ENCODE results near the gene SNTG2. TPM values are rescaled to one million over a fixed set of nuclear protein-coding genes. Genes with fewer than 3 reads are reported as not detected.
"Not testable (repeated sequence)": the region's sequence is repeated elsewhere in the genome, so short reads cannot be mapped to it uniquely, and the experiment has no call there.

The SNTG2 gene
- total RNA-seq, 8 experiments from 2014 or later = 0.21 to 2.8 (median 1.1) TPM

- no peak overlapping the region for H3K27ac ChIP-seq
- 28 to 100% (median 87%) methylated on average over 1 to 11 of the region's 11 CpGs; no CpG with 5 or more reads in 1 of the 10 experiments for WGBS, 10 experiments
- H3K4me3 ChIP-seq = no peak overlapping the region
- H3K4me1 ChIP-seq (replicated peaks in 1 of 2) = no peaks in the 10 kb centered on the region
- in situ Hi-C loops (cut with MboI; ENCODE audit: low pct_unique_long_range_greater_than_20kb in 2 of 9, low sequenced_read_pairs in 9 of 9, unreplicated experiment in 9 of 9) = no loop called here
- ATAC-seq (replicated peaks in 6 of 8) = peak in 2 of 8 experiments; percentile 71 to 82
These were observed 420.4 kb downstream of the SNTG2 start for GRCh38 chr2:1371082-1371481.

GRCh38 chr2:1373830-1374229 lies 423.2 kb downstream of the SNTG2 start:
- ATAC-seq (replicated peaks in 6 of 8) = no peak
- H3K4me3 ChIP-seq = no peak overlapping the region
- no peak overlapping the region for H3K27ac ChIP-seq
- in situ Hi-C loops (cut with MboI; ENCODE audit: low pct_unique_long_range_greater_than_20kb in 2 of 9, low sequenced_read_pairs in 9 of 9, unreplicated experiment in 9 of 9) = no loop called here
- no peaks in the 10 kb centered on the region for H3K4me1 ChIP-seq (replicated peaks in 1 of 2)
- WGBS, 10 experiments = 40 to 100% (median 92%) methylated on average over 1 to 6 of the region's 12 CpGs; no CpG with 5 or more reads in 5 of the 10 experiments

GRCh38 chr2:1374287-1374686 lies 423.6 kb downstream of the SNTG2 start:
- H3K4me1 ChIP-seq (replicated peaks in 1 of 2) = no peaks in the 10 kb centered on the region
- no peak overlapping the region for H3K4me3 ChIP-seq
- ATAC-seq (replicated peaks in 6 of 8) = no peak
- 0 to 98% (median 83%) methylated on average over 2 to 10 of the region's 11 CpGs for WGBS, 10 experiments
- in situ Hi-C loops (cut with MboI; ENCODE audit: low pct_unique_long_range_greater_than_20kb in 2 of 9, low sequenced_read_pairs in 9 of 9, unreplicated experiment in 9 of 9) = no loop called here
- H3K27ac ChIP-seq = no peak overlapping the region

- Histone ChIP-seq H3K4me3 (no peak overlapping the region), H3K4me1 (replicated peaks in 1 of 2) (no peaks in the 10 kb centered on the region), H3K27ac (no peak overlapping the region)
- peak in 3 of 8 experiments; percentile 29 to 71 (median 63) for ATAC-seq (replicated peaks in 6 of 8)
- in situ Hi-C loops (cut with MboI; ENCODE audit: low pct_unique_long_range_greater_than_20kb in 2 of 9, low sequenced_read_pairs in 9 of 9, unreplicated experiment in 9 of 9) = no loop called here
- 0 to 100% (median 93%) methylated on average over 1 to 5 of the region's 14 CpGs; no CpG with 5 or more reads in 4 of the 10 experiments for WGBS, 10 experiments
These were observed 425.1 kb downstream of the SNTG2 start for GRCh38 chr2:1375794-1376193.

- peak in 1 of 8 experiments; percentile 42 for ATAC-seq (replicated peaks in 6 of 8)
- in situ Hi-C loops (cut with MboI; ENCODE audit: low pct_unique_long_range_greater_than_20kb in 2 of 9, low sequenced_read_pairs in 9 of 9, unreplicated experiment in 9 of 9) = no loop called here
- Histone ChIP-seq H3K27ac (no peak overlapping the region), H3K4me3 (no peak overlapping the region), H3K4me1 (replicated peaks in 1 of 2) (no peaks in the 10 kb centered on the region)
- WGBS, 10 experiments = 17 to 93% (median 60%) methylated on average over 1 to 4 of the region's 6 CpGs; no CpG with 5 or more reads in 5 of the 10 experiments
These were observed 426.8 kb downstream of the SNTG2 start for GRCh38 chr2:1377473-1377872.

GRCh38 chr2:1378456-1379150 lies 428.0 kb downstream of the SNTG2 start:
- Histone ChIP-seq H3K4me3 (no peak overlapping the region), H3K4me1 (replicated peaks in 1 of 2) (no peaks in the 10 kb centered on the region), H3K27ac (no peak overlapping the region)
- no peak for ATAC-seq (replicated peaks in 6 of 8)
- in situ Hi-C loops (cut with MboI; ENCODE audit: low pct_unique_long_range_greater_than_20kb in 2 of 9, low sequenced_read_pairs in 9 of 9, unreplicated experiment in 9 of 9) = no loop called here
- WGBS, 10 experiments = 55 to 100% (median 88%) methylated on average over 1 to 10 of the region's 17 CpGs; no CpG with 5 or more reads in 2 of the 10 experiments

- in situ Hi-C loops (cut with MboI; ENCODE audit: low pct_unique_long_range_greater_than_20kb in 2 of 9, low sequenced_read_pairs in 9 of 9, unreplicated experiment in 9 of 9) = no loop called here
- no peak overlapping the region for H3K27ac ChIP-seq
- peak in 2 of 8 experiments; percentile 65 to 72 for ATAC-seq (replicated peaks in 6 of 8)
- H3K4me1 ChIP-seq (replicated peaks in 1 of 2) = no peaks in the 10 kb centered on the region
- no peak overlapping the region for H3K4me3 ChIP-seq
- WGBS, 10 experiments = 0 to 82% (median 50%) methylated on average over 1 to 3 of the region's 3 CpGs; no CpG with 5 or more reads in 1 of the 10 experiments
These were observed 431.0 kb downstream of the SNTG2 start for GRCh38 chr2:1381644-1382043.

- H3K4me3 ChIP-seq; in situ Hi-C loops (cut with MboI; ENCODE audit: low pct_unique_long_range_greater_than_20kb in 2 of 9, low sequenced_read_pairs in 9 of 9, unreplicated experiment in 9 of 9); ATAC-seq (replicated peaks in 6 of 8): not testable (repeated sequence)
- 29 to 60% (median 36%) methylated on average over 2 to 4 of the region's 18 CpGs; no CpG with 5 or more reads in 5 of the 10 experiments for WGBS, 10 experiments
- Histone ChIP-seq H3K4me1 (replicated peaks in 1 of 2) (peaks cover 4 to 10% of the 10 kb centered on the region in 2 donors), H3K27ac (peak overlapping the region in 1 of 2 donors; percentile 54)
These were observed 437.5 kb downstream of the SNTG2 start for GRCh38 chr2:1387954-1388725.

- H3K4me1 ChIP-seq (replicated peaks in 1 of 2) = peaks cover 8 to 10% of the 10 kb centered on the region in 2 donors
- H3K4me3 ChIP-seq; H3K27ac ChIP-seq; in situ Hi-C loops (cut with MboI; ENCODE audit: low pct_unique_long_range_greater_than_20kb in 2 of 9, low sequenced_read_pairs in 9 of 9, unreplicated experiment in 9 of 9); ATAC-seq (replicated peaks in 6 of 8): not testable (repeated sequence)
- 0 to 93% (median 71%) methylated on average over 1 to 6 of the region's 6 CpGs for whole genome bisulfite sequencing, 10 experiments
These were observed 439.5 kb downstream of the SNTG2 start for GRCh38 chr2:1390118-1390517.

- Histone ChIP-seq H3K27ac (no peak overlapping the region), H3K4me1 (replicated peaks in 1 of 2) (peaks cover 4% of the 10 kb centered on the region in 2 donors), H3K4me3 (no peak overlapping the region)
- ATAC-seq (replicated peaks in 6 of 8) = no peak
- WGBS, 10 experiments = 0 to 80% methylated on average over 1 of the region's 2 CpGs; no CpG with 5 or more reads in 8 of the 10 experiments
- in situ Hi-C loops (cut with MboI; ENCODE audit: low pct_unique_long_range_greater_than_20kb in 2 of 9, low sequenced_read_pairs in 9 of 9, unreplicated experiment in 9 of 9) = no loop called here
These were observed 442.7 kb downstream of the SNTG2 start for GRCh38 chr2:1393321-1393720.

- H3K4me3 ChIP-seq = no peak overlapping the region
- peaks cover 0 to 4% of the 10 kb centered on the region in 2 donors for H3K4me1 ChIP-seq (replicated peaks in 1 of 2)
- WGBS, 10 experiments = 0 to 100% (median 83%) methylated on average over 1 to 7 of the region's 7 CpGs; no CpG with 5 or more reads in 4 of the 10 experiments
- in situ Hi-C loops (cut with MboI; ENCODE audit: low pct_unique_long_range_greater_than_20kb in 2 of 9, low sequenced_read_pairs in 9 of 9, unreplicated experiment in 9 of 9) = no loop called here
- peak in 2 of 8 experiments; percentile 59 to 66 for ATAC-seq (replicated peaks in 6 of 8)
- H3K27ac ChIP-seq = no peak overlapping the region
These were observed 444.2 kb downstream of the SNTG2 start for GRCh38 chr2:1394709-1395408.

- H3K27ac ChIP-seq = no peak overlapping the region
- no peak overlapping the region for H3K4me3 ChIP-seq
- WGBS, 10 experiments = 40% methylated on average over 1 of the region's 4 CpGs; no CpG with 5 or more reads in 9 of the 10 experiments
- no peak for ATAC-seq (replicated peaks in 6 of 8)
- in situ Hi-C loops (cut with MboI; ENCODE audit: low pct_unique_long_range_greater_than_20kb in 2 of 9, low sequenced_read_pairs in 9 of 9, unreplicated experiment in 9 of 9) = no loop called here
- peaks cover 0 to 4% of the 10 kb centered on the region in 2 donors for H3K4me1 ChIP-seq (replicated peaks in 1 of 2)
These were observed 446.7 kb downstream of the SNTG2 start for GRCh38 chr2:1397350-1397749.

- ATAC-seq (replicated peaks in 6 of 8) = no peak
- H3K4me3 ChIP-seq = no peak overlapping the region
- H3K27ac ChIP-seq = no peak overlapping the region
- WGBS, 10 experiments = 33 to 90% (median 82%) methylated on average over 1 to 2 of the region's 7 CpGs; no CpG with 5 or more reads in 7 of the 10 experiments
- H3K4me1 ChIP-seq (replicated peaks in 1 of 2) = peaks cover 0 to 4% of the 10 kb centered on the region in 2 donors
- in situ Hi-C loops (cut with MboI; ENCODE audit: low pct_unique_long_range_greater_than_20kb in 2 of 9, low sequenced_read_pairs in 9 of 9, unreplicated experiment in 9 of 9) = no loop called here
These were observed 447.5 kb downstream of the SNTG2 start for GRCh38 chr2:1398191-1398590.
